K562 (cell line): ENCODE data around the gene MYOM3. TPM values are rescaled to one million over a fixed set of nuclear protein-coding genes. Genes with fewer than 3 reads are reported as not detected.

Source experiments
- ATAC-seq: fragments of 200-7000 bp; cut with Tn5 transposase; 3 replicates; pipeline ENCODE4 v1.9.1; 2020; ENCODE audit warnings: moderate library complexity
- BruUV-seq: library from RNA; stranded (reverse); fragments of 400-500 nt; replicated peaks from 2 replicates; lab custom pipeline; 2021; lab: Mats Ljungman, UMichigan
- CTCF ChIA-PET: fragments of 300-600 bp; formaldehyde crosslinking; extraction: SDS; loops from one replicate; lab custom pipeline; 2021; ENCODE audit warnings: low intra/inter-chr PET ratio; lab: Yijun Ruan, JAX
- POLR2A ChIA-PET: fragments of 300-600, 350-650 bp; sonication (Branson Sonifier 250); formaldehyde crosslinking; extraction: SDS; loops from one replicate; lab custom pipeline; 2021; ENCODE audit warnings: antibody characterized with exemption, inconsistent platforms; lab: Yijun Ruan, JAX
- DNase-seq, 4 experiments: peaks; one replicate each; pipeline versions ENCODE4 v3.0.0 to v3.0.0-alpha.2; 2011 to 2018; ENCODE audit warnings: low spot score in 3 of 4, mixed read lengths in 3 of 4; ENCODE audit errors: extremely low read depth in 1 of 4
- FAIRE-seq: peaks from 2 replicates; lab custom pipeline; 2011; peaks lifted over from hg19 to GRCh38; lab: Jason Lieb, UNC
- H2AFZ ChIP-seq: 2 replicates; pipeline ENCODE4 v1.6.0; 2011; ENCODE audit warnings: low read depth, low read length, control low read depth, inconsistent platforms
- H3K27ac ChIP-seq: fragments of 200-600 bp; 3 replicates; pipeline ENCODE4 v1.8.0; 2011; ENCODE audit warnings: low read depth, mild to moderate bottlenecking, control low read depth, inconsistent platforms, low read length, moderate library complexity, mixed read lengths; ENCODE audit errors: extremely low read depth
- H3K27me3 ChIP-seq, 2 experiments: fragments of 300-600 bp in 1 of 2; 2 replicates in 1 of 2; 3 replicates in 1 of 2; pipeline versions ENCODE4 v1.6.0 to v1.8.0; 2011; ENCODE audit warnings: inconsistent platforms in 2 of 2, low read length in 2 of 2, mild to moderate bottlenecking in 1 of 2, mixed read lengths in 1 of 2, moderate library complexity in 1 of 2; ENCODE audit not compliant: control insufficient read depth in 2 of 2, insufficient read depth in 2 of 2
- H3K36me3 ChIP-seq: fragments of 300-600 bp; 3 replicates; pipeline ENCODE4 v1.8.0; 2011; ENCODE audit warnings: mild to moderate bottlenecking, low read length, inconsistent platforms; ENCODE audit not compliant: control insufficient read depth, insufficient read depth
- H3K4me1 ChIP-seq, 2 experiments: fragments of 200-600 bp in 1 of 2; replicated peaks in 1 of 2; 2 replicates in 1 of 2; 3 replicates in 1 of 2; pipeline versions ENCODE4 v1.5.1 to v1.8.0; 2011; ENCODE audit warnings: inconsistent platforms in 2 of 2, low read length in 2 of 2, mild to moderate bottlenecking in 1 of 2, mixed read lengths in 1 of 2, moderate library complexity in 1 of 2; ENCODE audit not compliant: control insufficient read depth in 2 of 2, insufficient read depth in 2 of 2
- H3K4me2 ChIP-seq: 2 replicates; pipeline ENCODE4 v1.6.1; 2011; ENCODE audit warnings: low read length, control low read depth, inconsistent platforms, mixed read lengths; ENCODE audit not compliant: insufficient read depth
- H3K4me3 ChIP-seq: fragments of 200-600 bp; sonication (generic), shearing (Covaris generic); 2 replicates; pipeline ENCODE4 v1.5.1; 2016; ENCODE audit warnings: control low read depth, inconsistent platforms
- H3K79me2 ChIP-seq: fragments of 200-600 bp; 3 replicates; pipeline ENCODE4 v1.8.0; 2011; ENCODE audit warnings: low read length, inconsistent platforms; ENCODE audit not compliant: control insufficient read depth, insufficient read depth
- H3K9ac ChIP-seq, 2 experiments: 2 replicates each; pipeline versions ENCODE4 v1.6.0 to v1.6.1; 2011; ENCODE audit warnings: low read depth in 2 of 2, low read length in 2 of 2, control low read depth in 1 of 2, inconsistent platforms in 1 of 2, mild to moderate bottlenecking in 1 of 2, mixed read lengths in 1 of 2; ENCODE audit not compliant: insufficient read depth in 1 of 2
- H3K9me1 ChIP-seq: one replicate; pipeline ENCODE4 v1.6.0; 2011; ENCODE audit warnings: inconsistent platforms, mild to moderate bottlenecking, low read length, moderate library complexity; ENCODE audit not compliant: control insufficient read depth, insufficient read depth
- H3K9me3 ChIP-seq: replicated peaks from 2 replicates; pipeline ENCODE4 v1.5.1; 2011; ENCODE audit warnings: low read depth, low read length, inconsistent platforms; ENCODE audit not compliant: control insufficient read depth, insufficient read depth
- H4K20me1 ChIP-seq: replicated peaks from 2 replicates; pipeline ENCODE4 v1.6.1; 2011; ENCODE audit warnings: low read length, inconsistent platforms, mixed read lengths; ENCODE audit not compliant: control insufficient read depth, insufficient read depth
- CHCHD3 ChIP-seq: fragments of 250-450 bp; sonication (Bioruptor Pico); IDR thresholded peaks from 2 replicates; pipeline ENCODE4 v2.1.2; 2022; ENCODE audit warnings: mild to moderate bottlenecking
- KLF16 ChIP-seq: IDR thresholded peaks from 2 replicates; pipeline ENCODE4 v1.6.1; 2016; ENCODE audit warnings: antibody characterized with exemption
- MAFG ChIP-seq: fragments of 450-650 bp; conservative IDR thresholded peaks from 2 replicates; pipeline ENCODE4 v1.6.1; 2016; ENCODE audit warnings: missing genetic modification characterization, missing compliant biosample characterization
- NBN ChIP-seq: fragments of 450-650 bp; IDR thresholded peaks from 2 replicates; pipeline ENCODE4 v1.6.1; 2016; ENCODE audit warnings: low read depth, mild to moderate bottlenecking
- TAF15 ChIP-seq: fragments of 200-400 bp; formaldehyde crosslinking; IDR thresholded peaks from 2 replicates; pipeline ENCODE4 v1.6.1; 2017; ENCODE audit warnings: mild to moderate bottlenecking, low read depth, low read length, moderate library complexity
- TCF7 ChIP-seq: sonication (generic); IDR thresholded peaks from 2 replicates; pipeline ENCODE4 v1.6.1; 2016; ENCODE audit warnings: antibody characterized with exemption, borderline replicate concordance
- ZFPM2 ChIP-seq: fragments of 250-450 bp; sonication (Bioruptor Pico); IDR thresholded peaks from 2 replicates; pipeline ENCODE4 v1.5.1; 2022; ENCODE audit warnings: mild to moderate bottlenecking
- ZNF124 ChIP-seq: sonication (generic); formaldehyde crosslinking; IDR thresholded peaks from 2 replicates; pipeline ENCODE4 v1.8.1; 2022; ENCODE audit warnings: missing genetic modification reagents
- ZNF584 ChIP-seq: fragments of 200-800 bp; sonication (Bioruptor generic); IDR thresholded peaks from 2 replicates; pipeline ENCODE4 v1.6.1; 2016; ENCODE audit warnings: low read depth, mild to moderate bottlenecking, missing genetic modification characterization, missing compliant biosample characterization
- ZNF589 ChIP-seq: fragments of 200-800 bp; sonication (Bioruptor generic); IDR thresholded peaks from 2 replicates; pipeline ENCODE4 v1.6.1; 2016; ENCODE audit warnings: low read depth, missing genetic modification characterization, missing compliant biosample characterization
- WGBS: fragments of 100-300 bp; shearing (Covaris generic); methylation state at CpG from one replicate; pipeline ENCODE4 v1.1.6; 2016; ENCODE audit warnings: low coverage, mixed read lengths; ENCODE audit not compliant: insufficient coverage; ENCODE audit errors: missing lambda C conversion rate; 5-methylcytosine and 5-hydroxymethylcytosine counted together
- in situ Hi-C: fragments of 300-500 bp; cut with MboI; formaldehyde crosslinking; loops from 4 replicates; pipeline ENCODE4 v1.15.0; 2018; ENCODE audit warnings: inconsistent platforms, mixed read lengths
- intact Hi-C: fragments of 100-400 bp; cut with micrococcal nuclease; formaldehyde crosslinking; loops from 2 replicates; pipeline ENCODE4 v1.14.2; 2022
- polyA plus RNA-seq, 8 experiments: library from polyadenylated mRNA; depleted of rRNA in 4 of 8; stranded (reverse) in 5 of 8; unstranded in 3 of 8; fragments of >200 nt; fragmentation: Nextera tagmentation in 2 of 8; fragmentation: Illumina TruSeq in 1 of 8; extraction: Ambion mirVana in 2 of 8; extraction: Trizol in 1 of 8; gene quantifications; 2 replicates each; pipeline versions ENCODE4 v1.2.1 to v1.2.3, GENCODE V29; 2011 to 2014; ENCODE audit warnings: inconsistent platforms in 1 of 8, missing spikeins in 1 of 8
- total RNA-seq, 7 experiments: library from RNA; depleted of rRNA in 6 of 7; stranded (reverse); fragments of >200 nt in 6 of 7; fragmentation: Illumina TruSeq in 2 of 7; extraction: Trizol in 2 of 7; gene quantifications; 2 replicates each; pipeline versions ENCODE4 v1.2.1 to v1.2.3, GENCODE V29; 2011 to 2021; ENCODE audit warnings: low replicate concordance in 1 of 7
- TF ChIP-seq, protein P1 (sequence below), 2 experiments: fragments of 200-800 bp in 1 of 2; sonication (Bioruptor generic) in 1 of 2; sonication (generic) in 1 of 2; formaldehyde crosslinking in 1 of 2; IDR thresholded peaks in 1 of 2; conservative IDR thresholded peaks in 1 of 2; 2 replicates each; pipeline versions ENCODE4 v1.5.0 to v1.6.1; 2016 to 2020; ENCODE audit warnings: missing compliant biosample characterization in 1 of 2, missing genetic modification characterization in 1 of 2, missing genetic modification reagents in 1 of 2
- TF ChIP-seq, protein P2 (sequence below): fragments of 450-650 bp; formaldehyde crosslinking; IDR thresholded peaks from 2 replicates; pipeline ENCODE4 v1.4.0; 2020; ENCODE audit warnings: mild to moderate bottlenecking, moderate library complexity
- TF ChIP-seq, protein P3 (sequence below): fragments of 250-450 bp; sonication (Bioruptor Pico); IDR thresholded peaks from 2 replicates; pipeline ENCODE4 v1.8.0; 2022; ENCODE audit warnings: moderate library complexity, mild to moderate bottlenecking, inconsistent platforms
- TF ChIP-seq, protein P4 (sequence below): fragments of 450-650 bp; formaldehyde crosslinking; IDR thresholded peaks from 2 replicates; pipeline ENCODE4 v1.4.0; 2020; ENCODE audit warnings: mild to moderate bottlenecking, moderate library complexity
- TF ChIP-seq, protein P5 (sequence below): fragments of 450-650 bp; formaldehyde crosslinking; conservative IDR thresholded peaks from 2 replicates; pipeline ENCODE4 v1.4.0; 2022; ENCODE audit warnings: mild to moderate bottlenecking, missing genetic modification characterization

The MYOM3 gene
- total and polyA plus RNA-seq, 9 of the 15 experiments (the other 6 are each of a cell fraction or from before 2014, with no cell fraction given), result 0.01 TPM; not detected in 8

DNA sequence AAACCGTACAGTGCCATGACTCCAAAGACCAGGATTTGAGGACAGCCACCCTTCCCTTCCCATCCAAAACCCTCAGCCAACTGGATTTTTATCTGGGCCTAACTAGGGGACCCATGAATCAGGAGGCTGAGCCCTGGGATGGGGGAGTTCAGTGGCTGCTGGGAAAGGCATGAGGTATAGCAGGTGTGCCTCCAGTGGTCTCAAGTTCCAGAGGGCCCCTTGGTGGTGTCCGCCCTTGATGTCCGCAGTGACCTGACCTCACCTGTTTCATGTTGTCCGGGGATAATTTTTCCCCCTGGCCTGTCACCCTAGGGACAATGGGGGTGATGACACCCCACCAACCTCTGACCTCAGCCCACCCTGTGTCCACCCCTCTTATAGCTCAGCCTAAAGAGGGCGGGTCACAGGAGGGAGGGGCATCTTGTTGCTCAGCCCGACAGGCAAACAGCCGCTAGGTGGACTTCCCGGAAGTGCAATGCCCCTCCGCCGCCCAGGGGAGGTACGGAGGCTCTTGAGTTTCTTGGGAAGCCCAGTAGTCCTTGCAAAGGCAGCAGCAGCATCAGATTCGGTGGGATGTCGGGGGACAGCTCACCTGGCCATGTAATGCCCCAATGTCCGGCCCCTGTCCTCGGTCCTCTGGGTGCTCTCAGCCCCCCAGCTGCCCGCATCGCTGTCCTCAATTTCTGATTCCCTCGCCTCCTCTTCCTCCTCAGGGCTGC lies 44.8 kb upstream of the MYOM3 start:
- no peaks in the 10 kb centered on the region for H3K36me3 ChIP-seq
- ATAC-seq (no peak), FAIRE-seq (no peak), DNase-seq (no peak)
- H3K9me3 ChIP-seq, result no peaks in the 10 kb centered on the region
- in situ Hi-C loops (no loop called here), intact Hi-C loops (no loop called here)
- under 1% methylated on average over 15 of the region's 18 CpGs for WGBS
- no peaks in the 10 kb centered on the region for H3K79me2 ChIP-seq
- ChIA-PET POLR2A (interaction anchor here (0.6 to 2.0 kb wide), 2 partner anchors 13 to 59 kb away, joined by 4 to 5 read pairs; no protein-coding TSS in a partner anchor), CTCF (no interaction called here)
- H3K4me1 ChIP-seq, result no peaks in the 10 kb centered on the region
- no peak overlapping the region for H3K27ac ChIP-seq
- 0 out of 2 replicates have a peak, but pooled peaks cover 2% of the 10 kb centered on the region for H4K20me1 ChIP-seq
- no peak overlapping the region for H3K4me2 ChIP-seq
- peaks cover 52 to 83% of the 10 kb centered on the region in 2 experiments for H3K27me3 ChIP-seq
- H3K9me1 ChIP-seq, result no peaks in the 10 kb centered on the region
- no peak overlapping the region for H2AFZ ChIP-seq
- no TSS peak for BruUV-seq
- H3K9ac ChIP-seq, result no peak overlapping the region
- H3K4me3 ChIP-seq, result no peak overlapping the region
- TF ChIP-seq, protein P1, sequence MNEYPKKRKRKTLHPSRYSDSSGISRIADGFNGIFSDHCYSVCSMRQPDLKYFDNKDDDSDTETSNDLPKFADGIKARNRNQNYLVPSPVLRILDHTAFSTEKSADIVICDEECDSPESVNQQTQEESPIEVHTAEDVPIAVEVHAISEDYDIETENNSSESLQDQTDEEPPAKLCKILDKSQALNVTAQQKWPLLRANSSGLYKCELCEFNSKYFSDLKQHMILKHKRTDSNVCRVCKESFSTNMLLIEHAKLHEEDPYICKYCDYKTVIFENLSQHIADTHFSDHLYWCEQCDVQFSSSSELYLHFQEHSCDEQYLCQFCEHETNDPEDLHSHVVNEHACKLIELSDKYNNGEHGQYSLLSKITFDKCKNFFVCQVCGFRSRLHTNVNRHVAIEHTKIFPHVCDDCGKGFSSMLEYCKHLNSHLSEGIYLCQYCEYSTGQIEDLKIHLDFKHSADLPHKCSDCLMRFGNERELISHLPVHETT (CRISPR knock-in tag; conservative IDR thresholded peaks at IDR 0.05 in 1 of 2, IDR thresholded peaks at IDR 0.05 in 1 of 2), result no peak
- TF ChIP-seq KLF16 (no peak), ZFPM2 (no peak), TAF15 (no peak), ZNF124 (CRISPR knock-in tag) (no peak), NBN (no peak), MAFG (no peak), ZNF584 (CRISPR knock-in tag) (no peak), TCF7 (no peak), ZNF589 (CRISPR knock-in tag) (no peak), CHCHD3 (no peak)
- TF ChIP-seq, protein P2, sequence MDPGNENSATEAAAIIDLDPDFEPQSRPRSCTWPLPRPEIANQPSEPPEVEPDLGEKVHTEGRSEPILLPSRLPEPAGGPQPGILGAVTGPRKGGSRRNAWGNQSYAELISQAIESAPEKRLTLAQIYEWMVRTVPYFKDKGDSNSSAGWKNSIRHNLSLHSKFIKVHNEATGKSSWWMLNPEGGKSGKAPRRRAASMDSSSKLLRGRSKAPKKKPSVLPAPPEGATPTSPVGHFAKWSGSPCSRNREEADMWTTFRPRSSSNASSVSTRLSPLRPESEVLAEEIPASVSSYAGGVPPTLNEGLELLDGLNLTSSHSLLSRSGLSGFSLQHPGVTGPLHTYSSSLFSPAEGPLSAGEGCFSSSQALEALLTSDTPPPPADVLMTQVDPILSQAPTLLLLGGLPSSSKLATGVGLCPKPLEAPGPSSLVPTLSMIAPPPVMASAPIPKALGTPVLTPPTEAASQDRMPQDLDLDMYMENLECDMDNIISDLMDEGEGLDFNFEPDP (CRISPR knock-in tag), result no peak
- TF ChIP-seq, protein P3, sequence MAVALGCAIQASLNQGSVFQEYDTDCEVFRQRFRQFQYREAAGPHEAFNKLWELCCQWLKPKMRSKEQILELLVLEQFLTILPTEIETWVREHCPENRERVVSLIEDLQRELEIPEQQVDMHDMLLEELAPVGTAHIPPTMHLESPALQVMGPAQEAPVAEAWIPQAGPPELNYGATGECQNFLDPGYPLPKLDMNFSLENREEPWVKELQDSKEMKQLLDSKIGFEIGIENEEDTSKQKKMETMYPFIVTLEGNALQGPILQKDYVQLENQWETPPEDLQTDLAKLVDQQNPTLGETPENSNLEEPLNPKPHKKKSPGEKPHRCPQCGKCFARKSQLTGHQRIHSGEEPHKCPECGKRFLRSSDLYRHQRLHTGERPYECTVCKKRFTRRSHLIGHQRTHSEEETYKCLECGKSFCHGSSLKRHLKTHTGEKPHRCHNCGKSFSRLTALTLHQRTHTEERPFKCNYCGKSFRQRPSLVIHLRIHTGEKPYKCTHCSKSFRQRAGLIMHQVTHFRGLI (CRISPR knock-in tag), result no peak
- TF ChIP-seq, protein P4, sequence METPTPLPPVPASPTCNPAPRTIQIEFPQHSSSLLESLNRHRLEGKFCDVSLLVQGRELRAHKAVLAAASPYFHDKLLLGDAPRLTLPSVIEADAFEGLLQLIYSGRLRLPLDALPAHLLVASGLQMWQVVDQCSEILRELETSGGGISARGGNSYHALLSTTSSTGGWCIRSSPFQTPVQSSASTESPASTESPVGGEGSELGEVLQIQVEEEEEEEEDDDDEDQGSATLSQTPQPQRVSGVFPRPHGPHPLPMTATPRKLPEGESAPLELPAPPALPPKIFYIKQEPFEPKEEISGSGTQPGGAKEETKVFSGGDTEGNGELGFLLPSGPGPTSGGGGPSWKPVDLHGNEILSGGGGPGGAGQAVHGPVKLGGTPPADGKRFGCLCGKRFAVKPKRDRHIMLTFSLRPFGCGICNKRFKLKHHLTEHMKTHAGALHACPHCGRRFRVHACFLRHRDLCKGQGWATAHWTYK (CRISPR knock-in tag), result no peak
- TF ChIP-seq, protein P5, sequence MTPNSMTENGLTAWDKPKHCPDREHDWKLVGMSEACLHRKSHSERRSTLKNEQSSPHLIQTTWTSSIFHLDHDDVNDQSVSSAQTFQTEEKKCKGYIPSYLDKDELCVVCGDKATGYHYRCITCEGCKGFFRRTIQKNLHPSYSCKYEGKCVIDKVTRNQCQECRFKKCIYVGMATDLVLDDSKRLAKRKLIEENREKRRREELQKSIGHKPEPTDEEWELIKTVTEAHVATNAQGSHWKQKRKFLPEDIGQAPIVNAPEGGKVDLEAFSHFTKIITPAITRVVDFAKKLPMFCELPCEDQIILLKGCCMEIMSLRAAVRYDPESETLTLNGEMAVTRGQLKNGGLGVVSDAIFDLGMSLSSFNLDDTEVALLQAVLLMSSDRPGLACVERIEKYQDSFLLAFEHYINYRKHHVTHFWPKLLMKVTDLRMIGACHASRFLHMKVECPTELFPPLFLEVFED (CRISPR knock-in tag), result no peak
